ENCODE data around the gene TMEM54.

TMEM54 gene

DNA sequence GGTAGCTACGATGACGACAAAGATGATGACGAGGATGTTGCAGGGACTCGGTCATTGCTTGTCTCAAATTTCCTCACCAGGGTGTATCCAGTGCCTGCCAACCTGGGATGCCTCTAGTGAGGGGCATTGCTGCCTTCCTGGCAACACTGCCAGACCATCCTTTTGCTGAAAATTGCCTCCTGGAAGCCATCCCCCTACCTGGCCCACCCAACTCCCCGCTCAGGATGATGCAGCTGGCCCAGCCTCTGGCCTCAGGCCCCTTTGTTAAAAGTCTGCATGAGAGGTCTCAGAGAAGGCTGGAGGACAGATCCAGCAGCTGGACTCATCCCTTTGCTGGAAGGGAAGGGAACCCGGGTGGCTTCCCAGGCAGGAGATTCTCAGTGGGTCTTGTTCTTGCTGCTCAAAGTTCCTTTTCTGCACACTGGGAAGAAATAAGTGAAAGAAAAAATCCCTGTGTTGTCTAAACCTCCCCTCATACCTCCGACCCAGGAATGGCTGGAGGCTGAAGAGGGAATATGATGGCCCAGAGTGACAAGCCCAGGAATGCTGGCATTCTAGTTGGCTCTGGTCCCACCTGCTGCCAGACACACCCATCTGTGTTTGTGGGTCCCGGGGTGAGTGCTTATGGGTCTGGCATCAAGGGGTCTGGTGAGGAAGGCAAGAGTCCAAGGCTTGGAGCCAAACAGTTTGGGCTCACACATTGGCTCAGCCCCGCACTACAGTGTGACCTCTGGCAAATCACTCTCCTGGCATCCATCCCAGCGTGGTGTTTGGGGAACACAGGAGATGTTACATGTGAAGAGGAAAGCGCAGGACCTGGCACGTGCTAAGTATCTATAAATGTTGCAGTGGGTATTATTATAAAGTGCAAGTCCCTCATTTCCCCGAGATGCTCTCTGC lies 23.7 kb downstream of the TMEM54 start:
- no peak for DNase-seq

DNA sequence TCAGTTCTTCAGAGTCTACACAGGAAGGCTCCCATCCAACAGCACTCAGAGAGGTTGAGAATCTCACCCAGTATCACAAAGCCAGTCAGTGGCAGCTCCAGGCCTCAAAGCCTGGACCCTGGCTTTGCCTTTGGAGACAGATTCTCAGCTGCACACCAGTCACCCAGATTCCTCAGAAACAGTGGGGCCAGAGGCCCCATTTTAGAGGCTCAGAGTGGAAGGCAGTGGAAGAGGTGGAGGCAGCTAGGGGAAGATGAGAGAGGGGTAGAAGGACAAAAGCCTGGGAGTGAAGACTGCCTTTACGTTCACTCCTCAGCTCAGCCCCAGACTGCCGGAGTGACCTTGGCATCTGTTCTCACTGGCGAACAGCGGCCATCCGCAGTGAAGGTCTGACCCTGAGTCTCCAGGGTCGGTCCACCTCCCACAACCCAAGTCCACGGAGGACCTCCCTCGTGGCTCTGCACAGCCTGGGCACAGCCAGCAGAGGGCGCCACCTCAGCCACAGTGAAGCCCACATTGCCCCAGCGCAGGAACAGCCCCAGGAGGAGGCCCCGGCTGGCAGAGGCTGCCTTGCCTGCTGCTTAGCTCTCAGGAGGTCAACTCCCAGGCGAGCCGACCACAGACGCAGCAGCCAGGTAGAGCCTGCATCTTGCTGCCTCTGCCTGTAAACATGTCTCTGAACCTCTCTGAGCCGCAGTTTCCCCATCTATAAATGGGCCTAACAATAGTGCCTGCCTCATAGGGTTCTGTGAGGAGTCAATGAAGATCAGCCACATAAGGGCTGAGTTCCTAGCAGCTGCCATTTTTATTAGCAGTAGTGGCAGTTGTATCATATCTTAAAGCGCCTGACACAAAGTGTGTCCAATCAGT lies 24.6 kb downstream of the TMEM54 start:
- DNase-seq = peak; percentile 6

DNA sequence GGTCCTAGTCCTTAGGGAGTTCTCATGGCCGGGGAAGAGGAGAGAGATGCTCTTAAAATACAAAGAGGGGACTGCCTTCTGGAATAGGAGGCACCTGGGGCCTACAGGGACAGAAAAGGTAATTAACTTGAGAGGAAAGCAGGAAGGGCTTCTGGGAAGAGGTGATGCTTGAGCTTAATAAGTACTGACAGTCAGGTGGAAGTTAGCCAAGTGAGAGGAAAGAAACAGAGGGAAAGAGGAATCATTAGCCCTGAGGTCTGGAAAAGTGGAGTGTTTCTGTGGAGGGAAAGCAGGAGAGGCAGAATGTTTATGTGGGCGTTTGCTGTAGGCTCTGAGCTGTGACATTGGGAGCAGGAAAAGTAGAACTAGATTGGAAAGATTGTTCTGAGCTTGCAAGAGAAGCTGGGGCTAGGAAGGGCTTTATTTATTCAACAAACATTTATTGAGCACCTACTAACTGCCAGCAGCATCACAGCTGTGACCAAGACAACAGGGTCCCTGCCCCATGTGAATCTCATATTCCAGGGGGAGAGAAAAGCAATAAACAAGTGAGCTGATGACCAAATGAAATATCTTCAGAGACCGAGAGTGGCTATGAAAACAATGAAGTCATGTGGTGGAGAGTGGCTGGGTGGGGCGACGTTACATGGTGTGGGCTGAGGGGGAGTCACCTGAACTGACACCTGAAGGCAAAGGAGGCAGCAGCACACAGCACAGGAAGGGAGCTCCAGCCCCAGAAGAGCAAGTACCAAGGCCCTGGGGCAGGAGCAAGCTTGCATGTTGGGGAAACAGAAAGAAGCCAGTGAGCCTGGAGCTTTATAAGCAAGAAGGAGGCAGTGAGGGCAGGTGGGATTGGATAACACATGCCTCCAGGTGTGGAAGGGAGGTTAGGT lies 26.1 kb downstream of the TMEM54 start:
- no peak for DNase-seq

- DNase-seq = no peak
Measured at GRCh38 chr1:32873484-32873883, 27.7 kb downstream of the TMEM54 start.

GRCh38 chr1:32872192-32872460 lies 29.1 kb downstream of the TMEM54 start:
- DNase-seq = no peak

- no peak for DNase-seq
Measured at GRCh38 chr1:32871364-32872191, 29.6 kb downstream of the TMEM54 start.

- DNase-seq = peak; percentile 31
Measured at GRCh38 chr1:32870615-32871363, 30.4 kb downstream of the TMEM54 start, which contains the start of gene FNDC5. TSS of gene FNDC5 (minus strand) at chr1:32870912.

DNA sequence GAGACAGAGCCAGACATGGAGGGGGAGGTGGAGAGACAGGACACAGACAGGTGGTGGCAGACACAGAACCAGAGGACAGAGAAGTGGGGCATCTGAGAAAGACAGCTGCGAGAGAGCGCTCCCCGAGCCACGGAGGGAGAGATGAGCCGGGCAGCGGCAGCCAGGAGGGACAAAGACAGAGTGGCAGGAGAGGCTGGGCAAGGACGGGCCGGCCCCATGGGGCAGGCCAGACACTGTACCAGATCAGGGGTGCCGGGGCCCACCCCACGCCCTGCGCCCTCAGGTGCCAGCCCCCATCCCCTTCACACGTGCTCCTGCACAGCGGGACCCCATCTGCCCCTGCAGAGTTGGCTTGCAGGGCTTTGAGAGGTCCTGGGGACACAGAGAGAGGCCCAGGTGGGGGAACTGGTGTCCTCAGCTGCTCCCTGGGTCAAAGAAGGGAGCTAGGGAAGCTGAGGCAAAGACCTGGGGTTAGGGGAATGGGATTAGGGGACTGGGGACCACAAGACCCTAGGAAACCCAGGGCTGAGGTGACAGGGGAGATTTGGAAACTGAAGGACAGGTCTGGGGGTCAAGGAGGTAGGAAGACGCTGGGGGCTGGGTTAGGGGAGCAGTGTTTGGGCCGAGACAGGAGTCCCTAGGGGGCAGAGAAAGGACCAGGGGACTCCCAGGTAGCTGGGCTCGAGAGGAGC lies 31.1 kb downstream of the TMEM54 start:
- DNase-seq = no peak

- no peak for DNase-seq
Measured at GRCh38 chr1:32868806-32869455, 32.3 kb downstream of the TMEM54 start.

- DNase-seq = no peak
Measured at GRCh38 chr1:32868085-32868484, 33.1 kb downstream of the TMEM54 start.

GRCh38 chr1:32867671-32868070 lies 33.5 kb downstream of the TMEM54 start:
- DNase-seq = no peak

GRCh38 chr1:32867151-32867550 lies 34.0 kb downstream of the TMEM54 start:
- no peak for DNase-seq

GRCh38 chr1:32865639-32866405 lies 35.4 kb downstream of the TMEM54 start:
- no peak for DNase-seq

- no peak for DNase-seq
Measured at GRCh38 chr1:32864375-32865019, 36.7 kb downstream of the TMEM54 start.

- DNase-seq = no peak
Measured at GRCh38 chr1:32863881-32864245, 37.3 kb downstream of the TMEM54 start.

DNA sequence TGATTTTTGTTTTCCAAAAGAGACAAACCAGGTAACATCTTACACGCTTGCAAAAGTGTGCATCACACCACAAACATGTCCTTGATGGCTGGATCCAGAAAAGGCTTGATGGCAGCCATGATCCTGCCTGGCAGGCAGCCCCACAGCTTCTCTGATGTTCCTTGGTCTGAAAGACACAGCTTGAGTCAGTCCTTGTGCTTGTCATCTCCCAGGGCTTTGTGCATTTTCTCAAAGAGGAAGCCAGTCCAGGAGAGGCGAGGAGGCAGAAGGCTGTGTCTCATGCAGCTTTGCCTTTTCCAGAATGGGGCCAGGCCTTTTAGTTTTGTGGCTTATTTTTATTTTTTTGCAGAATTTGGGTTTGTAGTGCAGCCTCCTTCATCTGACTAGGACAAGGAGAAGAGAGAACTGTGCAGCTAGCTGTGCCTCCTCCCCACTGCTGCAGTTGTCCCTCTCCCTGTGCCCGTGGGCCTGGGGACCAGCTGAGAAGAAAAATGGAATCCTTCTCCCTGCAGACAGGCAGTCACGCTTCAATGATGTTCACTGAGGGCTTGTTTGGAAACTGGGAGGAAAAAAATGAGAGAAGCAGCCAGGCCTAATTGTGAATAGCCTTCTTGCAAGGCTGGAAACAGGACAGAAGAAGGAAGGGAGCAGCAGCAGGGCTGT lies 37.8 kb downstream of the TMEM54 start:
- no peak for DNase-seq

GRCh38 chr1:32861904-32862695 lies 39.1 kb downstream of the TMEM54 start:
- no peak for DNase-seq
